ENCODE measurements around the gene METTL4. TPM values are rescaled to one million over a fixed set of nuclear protein-coding genes. Genes with fewer than 3 reads are reported as not detected.

METTL4 gene
- total and polyA plus RNA-seq, 9 of the 15 experiments (the other 6 are each of a cell fraction or from before 2014, with no cell fraction given), result 7.9 to 32.8 (median 22.1) TPM

- TF ChIP-seq ZFPM2 (CRISPR knock-in tag; IDR thresholded peaks at IDR 0.05) (no peak), GTF2B (IDR thresholded peaks at IDR 0.05; ENCODE audit: extremely low read depth, insufficient read length) (no peak), NUFIP1 (IDR thresholded peaks at IDR 0.05; ENCODE audit: partially characterized antibody) (no peak), MYNN (IDR thresholded peaks at IDR 0.05) (no peak), MYNN (CRISPR knock-in tag; IDR thresholded peaks at IDR 0.05) (no peak), EGR1 (conservative IDR thresholded peaks at IDR 0.05) (no peak), ARID3B (CRISPR knock-in tag; IDR thresholded peaks at IDR 0.05; ENCODE audit: borderline replicate concordance) (no peak), BRF1 (IDR thresholded peaks at IDR 0.05; ENCODE audit: borderline replicate concordance, extremely low read depth, insufficient read length) (no peak), COPS2 (conservative IDR thresholded peaks at IDR 0.05) (no peak)
Measured at GRCh38 chr18:2590303-2590702, 19.0 kb upstream of the METTL4 start (continued).

- Histone ChIP-seq H3K4me2 (ENCODE audit: insufficient read depth, low read length) (no peak overlapping the region), H3K9ac (ENCODE audit: insufficient read depth in 1 of 2, low read depth in 2 of 2, low read length in 2 of 2) (no peak overlapping the region), H3K36me3 (ENCODE audit: control insufficient read depth, insufficient read depth, low read length) (peaks cover 92% of the 10 kb centered on the region), H3K4me3 (no peak overlapping the region), H2AFZ (ENCODE audit: low read depth, low read length) (no peak overlapping the region), H3K79me2 (ENCODE audit: control insufficient read depth, insufficient read depth, low read length) (no peaks in the 10 kb centered on the region), H3K27me3 (ENCODE audit: control insufficient read depth in 2 of 2, insufficient read depth in 2 of 2, low read length in 2 of 2) (no peaks in the 10 kb centered on the region), H3K27ac (ENCODE audit: extremely low read depth, low read depth, low read length) (no peak overlapping the region), H3K9me3 (replicated peaks; ENCODE audit: control insufficient read depth, insufficient read depth, low read depth, low read length) (no peaks in the 10 kb centered on the region), H3K4me1 (replicated peaks in 1 of 2; ENCODE audit: control insufficient read depth in 2 of 2, insufficient read depth in 2 of 2, low read length in 2 of 2) (no peaks in the 10 kb centered on the region), H4K20me1 (replicated peaks; ENCODE audit: control insufficient read depth, insufficient read depth, low read length) (no peaks in the 10 kb centered on the region), H3K9me1 (ENCODE audit: control insufficient read depth, insufficient read depth, low read length) (no peaks in the 10 kb centered on the region)
- no peak for DNase-seq (ENCODE audit: extremely low read depth in 1 of 4, low spot score in 3 of 4)
- no peak for FAIRE-seq
- WGBS (ENCODE audit: insufficient coverage, low coverage, missing lambda C conversion rate), result 95% methylated on average over 3 of the region's 3 CpGs
- ChIA-PET POLR2A (interaction anchor here (0.6 to 3.5 kb wide), 7 partner anchors 11 to 165 kb away, joined by 3 to 19 read pairs (median 5); partner anchors contain the start of genes METTL4 and NDC80), CTCF (ENCODE audit: low intra/inter-chr PET ratio) (no interaction called here)
- in situ Hi-C loops (cut with MboI), result no loop called here
- intact Hi-C loops (cut with micrococcal nuclease), result no loop called here
- no TSS peak for BruUV-seq (replicated peaks)
- ATAC-seq, result peak; percentile 46; the same call in 2 of the 3 replicates
- no peak for TF ChIP-seq TBL1XR1 (IDR thresholded peaks at IDR 0.05; ENCODE audit: low read length in 2 of 2)
Measured at GRCh38 chr18:2589345-2590068, 18.2 kb upstream of the METTL4 start.

Measured in K562 (cell line).